Thoracic aorta (tissue), 2 donors: ENCODE data around the gene KRT73. TPM values are rescaled to one million over a fixed set of nuclear protein-coding genes. Genes with fewer than 3 reads are reported as not detected.

Experiments
- ATAC-seq: fragments of 150-250 bp; one replicate; pipeline ENCODE4 v1.8.0; 2017; ENCODE audit warnings: low read depth; ENCODE audit not compliant: insufficient number of reproducible peaks, low FRiP score
- DNase-seq: peaks from one replicate; pipeline ENCODE4 v3.0.0-alpha.2; 2020; ENCODE audit warnings: low spot score
- H3K27ac ChIP-seq, 2 donors: fragments of 200-600 bp; sonication (generic); 1 replicate in 1 of 2; 2 replicates in 1 of 2; pipeline ENCODE4 v1.5.1; 2016; ENCODE audit warnings: mild to moderate bottlenecking in 2 of 2, moderate library complexity in 2 of 2
- H3K27me3 ChIP-seq: fragments of 200-600 bp; sonication (generic); replicated peaks from 2 replicates; pipeline ENCODE4 v1.6.0; 2016; ENCODE audit warnings: mild to moderate bottlenecking; ENCODE audit not compliant: insufficient read depth
- H3K36me3 ChIP-seq: fragments of 200-600 bp; sonication (generic); one replicate; pipeline ENCODE4 v1.5.1; 2016
- H3K4me1 ChIP-seq, 2 donors: fragments of 200-600 bp; sonication (generic); 1 replicate in 1 of 2; 2 replicates in 1 of 2; pipeline versions ENCODE4 v1.5.1 to v1.6.0; 2016; ENCODE audit warnings: low read depth in 2 of 2, mild to moderate bottlenecking in 1 of 2; ENCODE audit not compliant: control insufficient read depth in 1 of 2
- H3K4me3 ChIP-seq: fragments of 200-600 bp; sonication (generic); 2 replicates; pipeline ENCODE4 v1.5.1; 2016; ENCODE audit warnings: mild to moderate bottlenecking
- H3K9me3 ChIP-seq: fragments of 200-600 bp; sonication (generic); 2 replicates; pipeline ENCODE4 v1.5.1; 2016
- CTCF ChIP-seq: fragments of 200-600 bp; sonication (generic); IDR thresholded peaks from one replicate; pipeline ENCODE4 v1.5.1; 2019; ENCODE audit warnings: antibody characterized with exemption
- total RNA-seq, 2 donors: library from RNA; depleted of rRNA; stranded (reverse); fragments of >200 nt; gene quantifications; one replicate each; pipeline versions ENCODE4 v1.1.0 to v1.2.3, GENCODE V29; 2016

The KRT73 gene
- total RNA-seq, 2 donors from 2014 or later = not detected

GRCh38 chr12:52585066-52585465 lies 33.3 kb downstream of the KRT73 start:
- no peaks in the 10 kb centered on the region for H3K4me1 ChIP-seq
- H3K27me3 ChIP-seq = no peaks in the 10 kb centered on the region
- DNase-seq (no peak), ATAC-seq (no peak)
- no peak overlapping the region for H3K4me3 ChIP-seq
- H3K27ac ChIP-seq = no peak overlapping the region
- no peaks in the 10 kb centered on the region for H3K36me3 ChIP-seq
- no peaks in the 10 kb centered on the region for H3K9me3 ChIP-seq
- TF ChIP-seq CTCF = no peak

GRCh38 chr12:52584156-52584682 lies 34.1 kb downstream of the KRT73 start:
- H3K9me3 ChIP-seq = no peaks in the 10 kb centered on the region
- DNase-seq (no peak), ATAC-seq (no peak)
- no peak overlapping the region for H3K27ac ChIP-seq
- H3K4me1 ChIP-seq = no peaks in the 10 kb centered on the region
- no peak overlapping the region for H3K4me3 ChIP-seq
- no peaks in the 10 kb centered on the region for H3K27me3 ChIP-seq
- no peaks in the 10 kb centered on the region for H3K36me3 ChIP-seq
- no peak for TF ChIP-seq CTCF

GRCh38 chr12:52582971-52583456 lies 35.3 kb downstream of the KRT73 start:
- ATAC-seq (no peak), DNase-seq (no peak)
- TF ChIP-seq CTCF = peak; percentile 41
- no peaks in the 10 kb centered on the region for H3K9me3 ChIP-seq
- H3K4me3 ChIP-seq = no peak overlapping the region
- H3K36me3 ChIP-seq = no peaks in the 10 kb centered on the region
- no peaks in the 10 kb centered on the region for H3K4me1 ChIP-seq
- H3K27ac ChIP-seq = no peak overlapping the region
- no peaks in the 10 kb centered on the region for H3K27me3 ChIP-seq

- ATAC-seq (no peak), DNase-seq (no peak)
- no peak for TF ChIP-seq CTCF
- Histone ChIP-seq H3K27ac (no peak overlapping the region), H3K9me3 (no peaks in the 10 kb centered on the region), H3K4me3 (no peak overlapping the region), H3K4me1 (no peaks in the 10 kb centered on the region), H3K36me3 (no peaks in the 10 kb centered on the region), H3K27me3 (no peaks in the 10 kb centered on the region)
Measured at GRCh38 chr12:52582486-52582885, 35.9 kb downstream of the KRT73 start.

GRCh38 chr12:52581481-52581880 lies 36.9 kb downstream of the KRT73 start:
- no peak overlapping the region for H3K4me3 ChIP-seq
- no peak overlapping the region for H3K27ac ChIP-seq
- no peaks in the 10 kb centered on the region for H3K9me3 ChIP-seq
- ATAC-seq = no peak
- TF ChIP-seq CTCF = no peak
- H3K36me3 ChIP-seq = no peaks in the 10 kb centered on the region
- no peaks in the 10 kb centered on the region for H3K4me1 ChIP-seq
- DNase-seq = no peak
- no peaks in the 10 kb centered on the region for H3K27me3 ChIP-seq
